ENCODE data around the gene MRPS27.

- TF ChIP-seq CTCF (IDR thresholded peaks at IDR 0.05) = no peak
- no peak for TF ChIP-seq POLR2AphosphoS5 (IDR thresholded peaks at IDR 0.05)
- TF ChIP-seq POLR2A (IDR thresholded peaks at IDR 0.05) = no peak
Measured at GRCh38 chr5:72295539-72295938, 24.5 kb downstream of the MRPS27 start.
